GM21423 (cell line): ENCODE data around the gene IL26.
"Not testable (repeated sequence)": the region's sequence is repeated elsewhere in the genome, so short reads cannot be mapped to it uniquely, and the experiment has no call there.

Experiments used
- ATAC-seq: cut with Tn5 transposase; IDR thresholded peaks from one replicate; pipeline ENCODE4 v1.9.1; 2021; ENCODE audit warnings: mild to moderate bottlenecking, moderate library complexity; ENCODE audit not compliant: unreplicated experiment

IL26 gene

DNA sequence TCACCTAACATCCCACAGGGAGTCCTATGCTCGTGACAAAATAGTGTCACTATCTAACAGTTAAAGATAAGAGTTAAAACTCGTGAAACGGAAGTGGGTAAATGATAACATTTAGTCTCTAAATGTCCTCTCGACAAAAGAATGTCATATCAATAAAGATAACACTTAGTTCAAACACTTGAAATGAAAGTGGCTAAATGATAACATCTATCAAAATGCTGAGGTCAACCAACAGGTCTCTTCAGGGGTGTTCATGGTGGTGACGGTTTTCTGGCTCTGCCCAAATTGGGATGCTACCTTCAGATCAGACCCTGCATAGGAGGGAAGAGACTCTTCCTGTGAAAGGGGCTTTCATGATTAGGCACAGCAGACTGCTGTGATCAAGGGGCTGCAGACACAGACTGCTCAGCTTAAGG, 22.1 kb downstream of the IL26 start:
- ATAC-seq = no peak

DNA sequence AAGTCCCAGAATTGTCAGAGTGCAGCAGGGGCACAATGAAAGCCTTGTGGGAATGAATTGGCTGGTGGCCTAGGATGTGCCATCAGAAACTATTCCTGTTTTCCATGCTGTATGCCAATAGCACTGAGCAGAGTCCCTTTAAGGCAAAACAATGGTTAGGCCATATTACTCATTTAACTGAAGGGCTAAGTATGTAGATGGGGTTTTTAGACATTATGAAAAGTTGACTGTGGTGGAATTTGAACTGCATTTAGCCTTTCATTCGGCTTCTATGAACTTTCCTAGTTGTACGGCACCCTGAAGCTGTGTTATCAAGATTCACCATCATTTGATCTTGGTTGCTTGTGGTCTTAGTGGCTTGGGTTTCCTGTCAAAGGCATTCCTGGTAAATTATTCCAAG, 24.8 kb downstream of the IL26 start:
- no peak for ATAC-seq

DNA sequence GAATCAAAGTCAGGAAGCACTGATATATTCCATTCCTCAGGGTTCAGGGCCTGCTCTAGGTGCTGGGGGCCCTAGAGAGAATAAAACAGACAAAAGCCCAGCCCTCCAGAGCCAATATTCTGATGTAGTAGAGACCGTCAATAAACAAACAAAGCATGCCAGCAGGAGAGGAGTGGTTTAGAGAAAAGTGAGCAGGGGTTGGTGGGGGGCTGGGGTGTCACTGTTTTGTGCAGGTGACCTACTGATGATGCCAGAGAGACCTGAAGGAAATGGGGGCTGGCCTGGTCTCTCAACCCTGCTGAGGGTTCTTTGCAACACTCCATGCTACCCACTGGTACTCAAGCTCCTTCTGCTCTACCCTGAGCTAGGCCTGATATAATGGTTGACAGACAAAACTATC, 26.5 kb downstream of the IL26 start:
- ATAC-seq = no peak

DNA sequence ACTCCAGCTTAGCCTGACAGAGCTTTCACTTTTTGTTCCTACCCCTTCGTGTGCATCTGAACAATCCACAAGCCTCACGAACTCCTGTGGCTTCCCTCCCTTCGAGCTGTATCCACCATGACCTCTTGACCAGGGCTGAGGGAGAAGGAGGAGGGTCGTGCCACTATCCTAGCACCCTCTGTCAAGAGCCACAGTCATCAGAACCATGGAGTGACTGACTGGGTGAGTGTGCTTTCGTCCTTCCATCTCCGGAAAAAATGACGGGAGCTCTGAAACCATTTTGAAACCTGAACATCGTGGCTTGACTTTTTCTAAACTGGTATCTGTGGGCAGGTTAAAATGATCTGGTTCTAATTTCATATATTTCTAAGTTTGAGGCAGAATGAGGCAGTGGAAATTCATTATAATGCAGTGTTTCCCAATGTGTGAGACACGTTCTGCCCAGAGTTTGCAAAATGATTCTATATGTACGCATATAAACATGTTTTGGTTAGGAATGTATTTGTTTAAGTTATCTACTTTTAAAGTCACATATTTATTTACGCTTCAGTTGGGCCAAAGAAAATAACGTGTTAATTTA, 27.0 kb downstream of the IL26 start:
- ATAC-seq = no peak

DNA sequence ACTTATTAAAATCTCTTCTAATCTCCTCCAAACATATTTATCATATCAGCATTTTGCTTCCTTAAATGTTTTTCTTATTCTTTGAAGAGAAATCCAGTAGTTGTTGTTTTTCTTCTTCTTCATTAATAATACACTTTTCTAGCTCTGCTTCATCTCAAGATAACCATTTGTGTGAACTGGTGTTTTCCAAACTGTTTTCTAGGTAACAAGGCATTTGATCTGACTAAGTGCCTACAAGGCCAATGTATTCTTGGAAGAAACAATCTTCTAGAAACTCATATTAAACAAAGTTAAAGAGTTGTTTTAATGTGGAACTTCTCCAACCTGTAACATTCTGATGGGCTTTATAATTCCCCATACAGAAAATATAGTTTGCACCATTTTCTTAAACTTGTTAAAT, 35.3 kb downstream of the IL26 start:
- ATAC-seq = no peak

DNA sequence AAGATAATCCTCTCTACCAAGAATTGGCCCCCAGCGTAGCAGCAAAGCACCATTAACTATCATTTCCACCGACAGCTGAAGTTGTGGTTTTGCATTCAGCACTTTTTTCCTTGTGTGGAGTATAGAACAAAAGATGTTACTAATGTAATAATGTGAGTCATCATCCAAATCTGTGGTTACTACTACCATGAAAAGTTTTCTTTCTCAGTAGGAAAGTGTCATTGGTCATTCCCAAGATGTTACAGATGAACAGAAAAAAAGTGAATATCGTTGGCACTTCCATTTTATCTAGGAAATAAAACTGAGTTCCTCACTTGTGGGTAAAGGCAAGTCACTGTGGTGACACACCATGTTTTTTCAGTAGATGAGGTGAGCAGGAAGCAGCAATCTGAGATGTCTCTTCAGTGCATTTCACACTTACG, 35.8 kb downstream of the IL26 start:
- no peak for ATAC-seq

DNA sequence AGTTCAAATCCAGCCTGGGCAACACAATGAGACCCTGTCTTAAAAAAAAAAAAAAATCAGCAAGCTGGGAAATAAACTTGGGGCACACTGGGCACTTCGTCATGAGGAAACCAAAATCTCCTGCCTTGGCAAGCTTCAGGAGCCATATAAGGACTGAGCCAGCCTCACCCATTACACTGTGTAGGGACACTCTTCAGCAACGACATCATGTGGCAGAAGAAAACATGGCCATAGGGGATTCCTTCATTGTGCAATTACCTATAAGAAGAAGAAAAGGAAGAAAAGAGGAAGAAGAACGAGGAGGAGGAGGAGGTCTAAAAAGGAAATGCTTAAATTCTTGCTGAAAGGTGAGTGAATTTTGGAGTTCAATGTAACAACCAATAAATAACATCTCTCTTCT, 40.0 kb downstream of the IL26 start:
- no peak for ATAC-seq

DNA sequence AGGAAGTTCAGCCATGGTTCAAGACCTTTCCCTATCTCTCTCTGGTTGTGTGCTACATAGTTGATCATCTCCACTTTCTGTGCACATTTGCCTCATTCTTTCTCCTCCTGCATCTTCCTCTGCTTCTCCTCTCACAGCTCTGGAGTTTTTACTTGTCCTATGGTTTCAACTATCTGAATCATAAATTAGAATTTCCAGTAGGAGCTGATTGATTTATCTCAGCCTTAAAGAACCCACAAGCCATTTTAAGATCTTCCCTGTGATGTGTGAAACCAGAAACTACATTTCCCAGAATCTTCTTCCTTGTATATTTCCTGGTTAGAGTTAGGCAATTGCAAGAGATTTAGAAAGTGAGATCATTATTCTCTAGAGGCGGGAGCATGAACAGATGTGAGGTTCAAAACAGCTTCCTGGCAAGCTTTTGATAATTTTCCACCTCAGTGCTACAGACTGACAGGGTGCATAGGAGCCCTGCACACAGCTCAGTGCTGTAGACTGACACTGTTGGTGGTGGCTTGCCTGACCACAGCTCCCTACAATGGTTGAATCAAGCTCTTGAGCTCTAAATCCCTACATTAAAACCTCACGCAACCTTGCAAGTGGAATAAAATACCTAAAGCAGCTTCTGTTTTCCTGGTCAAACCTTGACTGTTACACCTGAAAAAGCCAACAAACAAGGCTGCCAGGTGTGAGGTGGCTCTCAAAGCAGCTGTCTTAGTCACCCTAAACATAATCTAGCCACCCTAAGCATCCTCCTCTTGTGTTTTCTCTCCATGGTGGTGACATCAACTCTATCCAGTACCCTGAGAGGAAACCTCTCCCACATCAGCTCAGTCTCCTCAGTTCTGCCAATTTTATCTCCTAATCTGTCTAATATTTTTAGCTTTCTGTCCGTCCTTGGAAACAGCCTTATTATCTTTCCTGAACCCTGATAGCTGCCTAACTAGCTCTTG, 44.5 kb downstream of the IL26 start:
- ATAC-seq = peak; percentile 80

DNA sequence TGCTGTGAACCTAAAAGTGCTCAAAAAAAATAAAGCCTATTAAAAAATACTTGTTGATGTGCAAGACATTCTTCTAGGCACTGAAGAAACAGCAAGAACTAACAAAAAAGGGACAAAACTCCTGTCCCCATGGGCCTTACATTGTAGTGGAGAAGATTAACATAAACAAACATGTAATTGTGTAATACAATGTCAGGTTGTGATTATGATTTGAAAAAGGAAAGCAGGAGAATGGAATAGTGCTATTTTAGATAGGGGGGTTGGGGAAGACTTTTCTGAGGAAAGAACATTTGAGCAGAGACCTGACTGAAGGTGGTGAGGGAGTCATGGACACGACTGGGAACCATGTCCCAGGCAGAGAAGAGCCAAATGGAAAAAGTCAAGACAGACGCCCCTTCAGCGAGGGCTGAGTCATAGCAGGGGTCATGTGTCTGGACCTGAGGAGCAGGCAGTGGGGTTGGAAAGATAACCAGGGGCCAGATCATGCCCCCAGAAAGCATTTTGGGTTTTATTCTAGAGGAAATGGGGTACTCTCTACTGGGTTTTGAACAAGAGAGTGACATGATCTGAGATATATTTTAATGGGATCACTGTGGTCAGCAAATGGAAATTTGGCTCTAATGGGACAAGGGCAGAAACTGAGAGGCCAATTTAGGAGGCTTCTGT, 46.7 kb downstream of the IL26 start:
- no peak for ATAC-seq

DNA sequence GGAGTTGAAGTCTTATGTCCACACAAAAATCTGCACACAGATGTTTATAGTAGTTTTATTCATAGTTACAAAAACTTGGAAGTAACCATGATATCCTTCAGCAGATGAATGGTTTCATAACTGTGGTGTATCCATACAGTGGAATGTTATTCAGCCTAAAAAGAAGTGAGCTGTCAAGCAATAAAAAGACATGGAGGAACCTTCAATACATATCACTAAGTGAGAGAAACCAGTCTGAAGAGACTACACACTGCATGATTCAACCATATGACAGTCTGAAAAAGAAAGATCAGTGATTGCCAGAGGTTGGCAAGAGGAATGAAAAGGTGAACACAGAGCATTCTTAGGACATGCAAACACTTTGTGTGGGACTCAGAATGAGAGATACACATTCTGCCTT, 47.4 kb downstream of the IL26 start:
- no peak for ATAC-seq

DNA sequence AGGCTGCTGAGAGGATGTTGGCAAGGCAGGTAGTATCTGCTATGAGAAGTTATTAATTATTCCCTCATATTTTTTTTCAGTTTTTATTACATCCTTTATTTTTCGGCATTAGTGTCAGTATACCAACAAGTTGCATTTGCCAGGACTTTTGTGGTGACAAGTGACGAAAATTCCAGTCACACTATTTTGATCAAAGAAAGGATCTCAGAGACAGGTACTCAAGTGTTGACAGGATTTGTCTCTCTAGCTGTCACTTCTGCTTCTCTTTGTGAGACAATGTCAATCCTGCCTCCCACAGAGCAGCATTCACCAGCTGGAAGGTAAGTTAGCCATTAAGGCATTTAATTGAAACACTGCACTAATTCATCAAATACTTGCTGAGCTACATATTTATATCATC, 48.0 kb downstream of the IL26 start:
- no peak for ATAC-seq

DNA sequence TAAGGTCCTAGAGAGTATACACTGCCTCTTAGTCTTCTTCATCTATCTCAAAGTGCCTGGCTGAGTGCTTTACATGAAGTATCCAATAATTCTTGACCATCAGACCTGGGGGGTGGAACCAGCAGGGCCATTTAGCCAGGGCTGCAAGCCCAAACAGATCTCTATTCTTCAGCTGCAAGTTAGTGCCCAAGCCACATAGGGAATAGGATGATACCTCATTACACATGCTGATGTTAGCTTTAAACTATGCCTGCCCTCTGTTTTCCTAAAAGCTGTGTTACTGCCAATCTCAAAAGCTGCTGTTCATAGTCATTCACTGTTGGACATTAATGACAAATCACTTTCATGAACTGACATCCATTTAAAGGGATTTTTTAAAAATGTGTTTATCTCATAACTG, 49.4 kb downstream of the IL26 start:
- ATAC-seq = no peak

DNA sequence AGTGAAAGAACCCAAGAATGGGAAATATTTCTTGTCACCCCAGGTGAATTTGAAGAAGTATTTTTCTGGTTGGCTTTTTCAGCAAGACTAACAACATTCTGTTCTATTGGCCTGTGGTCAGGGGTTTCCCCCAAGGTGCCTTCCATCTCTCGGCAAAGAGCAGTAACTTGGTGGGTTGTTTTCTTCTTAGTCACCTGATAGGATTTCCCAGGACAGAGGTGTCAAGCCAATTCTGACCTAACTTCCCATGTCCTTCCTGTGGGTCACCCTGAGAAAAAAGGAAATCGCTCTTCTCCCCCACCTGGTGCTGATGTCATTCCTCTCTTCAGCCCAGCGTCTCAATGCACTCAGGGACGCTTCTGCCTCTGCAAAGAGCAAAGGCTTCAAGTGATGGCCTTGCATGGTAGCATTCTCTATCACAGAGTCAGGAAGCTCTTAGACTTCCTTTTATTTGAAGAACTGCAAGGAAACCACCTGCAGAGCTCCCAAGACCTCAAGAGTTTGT, 50.0 kb downstream of the IL26 start:
- ATAC-seq = peak; percentile 90

DNA sequence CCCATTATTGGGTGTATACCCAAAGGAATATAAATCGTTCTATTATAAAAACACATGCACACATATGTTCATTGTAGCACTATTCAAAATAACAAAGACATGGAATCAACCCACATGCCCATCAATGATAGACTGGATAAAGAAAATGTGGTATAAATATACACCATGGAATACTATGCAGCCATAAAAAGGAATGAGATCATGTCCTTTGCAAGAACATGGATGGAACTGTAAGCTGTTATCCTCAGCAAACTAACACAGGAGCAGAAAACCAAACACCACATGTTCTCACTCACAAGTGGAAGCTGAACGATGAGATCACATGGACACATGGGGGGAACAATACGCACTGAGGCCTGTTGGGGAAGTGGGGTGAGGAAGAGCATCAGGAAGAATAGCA, 50.8 kb downstream of the IL26 start:
- ATAC-seq = not testable (repeated sequence)

DNA sequence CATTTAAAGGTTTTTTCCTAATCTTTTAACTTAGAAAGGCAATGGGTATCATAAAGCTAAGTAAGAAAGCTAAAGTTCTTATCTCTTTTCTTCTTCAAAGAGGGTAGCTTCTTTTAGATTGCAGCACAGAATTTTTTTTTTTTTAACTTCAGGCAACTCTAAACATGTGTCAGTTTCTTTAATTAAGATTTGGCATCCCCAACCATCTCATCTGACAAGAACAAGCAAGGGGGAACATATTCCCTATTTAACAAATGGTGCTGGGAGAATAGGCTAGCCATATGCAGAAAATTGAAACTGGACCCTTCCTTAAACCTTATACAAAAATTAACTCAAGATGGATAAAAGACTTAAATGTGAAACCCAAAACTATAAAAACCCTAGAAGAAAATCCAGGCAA, 51.8 kb downstream of the IL26 start:
- ATAC-seq = no peak

DNA sequence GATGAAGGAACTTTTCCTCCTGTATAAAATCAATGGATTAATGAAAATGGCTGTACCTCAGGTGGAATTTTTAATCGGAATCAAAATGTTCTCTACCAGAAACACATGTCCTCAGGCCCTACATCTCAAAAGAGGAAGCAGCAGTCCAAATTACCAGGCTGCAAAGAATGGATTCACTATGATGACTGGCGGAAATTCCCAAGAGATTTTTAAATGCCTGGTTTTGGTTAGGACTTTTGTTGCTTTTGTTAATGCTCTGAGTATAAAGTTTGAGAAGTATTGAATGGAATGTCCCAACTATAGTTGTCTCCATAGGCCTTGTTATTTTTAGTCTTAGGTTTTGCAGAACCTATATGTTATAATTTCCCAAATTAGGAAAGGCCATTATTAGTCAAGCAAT, 54.9 kb downstream of the IL26 start:
- no peak for ATAC-seq

DNA sequence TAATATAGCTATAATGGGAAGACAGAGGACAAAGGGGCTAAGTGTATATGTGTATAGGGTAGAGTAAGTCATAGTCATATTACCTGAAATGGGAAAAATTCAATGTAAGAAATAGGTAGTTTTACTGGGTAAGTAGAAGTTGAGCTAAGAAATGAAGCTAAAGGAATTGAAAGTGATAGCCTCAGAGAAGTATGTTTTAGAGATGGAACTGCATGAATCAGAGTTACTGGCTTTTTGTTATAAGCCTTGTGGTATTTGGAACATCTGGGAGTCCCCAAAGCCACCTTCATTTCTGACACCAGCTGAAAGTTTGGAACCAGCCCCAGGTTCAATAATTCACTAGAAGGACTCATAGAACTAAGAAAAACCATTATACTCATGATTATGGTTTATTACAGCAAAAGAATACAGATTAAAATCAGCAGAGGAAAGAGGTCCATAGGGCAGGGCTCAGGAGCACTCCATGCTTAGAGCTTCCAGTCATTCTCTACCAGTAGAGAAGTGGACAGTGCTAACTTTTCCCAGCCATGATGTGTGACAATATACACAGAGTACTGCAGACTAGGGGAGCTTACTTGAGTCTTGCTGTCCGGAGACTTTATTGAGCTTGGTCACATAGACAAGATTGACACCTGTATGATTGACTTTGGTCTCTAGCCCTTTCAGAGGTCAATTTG, 56.3 kb downstream of the IL26 start:
- ATAC-seq = no peak

DNA sequence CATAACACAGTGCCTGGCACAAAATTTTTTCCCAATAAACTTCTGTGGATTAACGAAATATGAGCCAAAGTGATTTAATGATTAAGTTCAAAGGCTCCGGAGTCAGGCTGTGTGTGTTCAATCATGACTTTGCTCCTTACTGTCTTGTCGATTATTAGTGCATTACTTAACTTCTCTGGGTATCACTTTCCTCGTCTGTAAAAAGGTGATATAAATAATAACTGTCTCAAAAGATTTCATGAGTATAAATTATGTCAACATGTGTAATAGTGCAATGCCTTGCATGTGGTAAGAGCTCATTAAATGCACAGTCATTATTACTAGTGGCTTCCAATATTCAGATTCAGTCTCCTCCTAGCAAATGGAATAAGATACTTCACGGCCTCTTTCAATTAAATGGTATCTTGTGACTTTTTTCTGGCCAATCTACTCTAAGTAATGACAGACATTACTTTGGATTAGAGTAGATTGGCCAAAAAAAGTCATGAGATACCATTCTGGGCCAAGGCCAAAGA, 59.2 kb downstream of the IL26 start:
- ATAC-seq = no peak

DNA sequence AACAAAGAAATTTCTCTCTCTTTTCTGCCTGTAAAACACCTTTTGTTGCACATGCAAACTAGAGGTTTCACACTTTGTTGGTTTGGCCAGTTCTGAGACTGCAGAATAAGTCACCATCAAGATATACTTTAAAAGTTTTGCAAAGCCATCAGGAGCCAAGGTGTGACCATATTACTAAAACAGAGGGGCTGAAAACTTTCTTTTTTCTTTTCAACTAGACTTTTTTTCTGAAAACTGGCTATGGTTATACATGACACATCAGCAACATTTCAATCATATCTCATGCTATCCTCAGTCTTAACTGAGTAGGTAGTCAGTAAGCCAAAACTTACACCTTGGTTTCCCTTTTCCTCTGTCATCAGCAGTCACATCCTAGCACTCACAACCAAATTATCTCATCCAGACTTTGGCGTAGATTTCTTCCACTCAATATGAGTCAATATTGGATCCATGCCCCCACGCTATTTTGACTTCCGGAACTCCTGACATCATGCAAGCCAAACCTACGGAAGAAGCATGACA, 62.0 kb downstream of the IL26 start:
- ATAC-seq = peak; percentile 56

DNA sequence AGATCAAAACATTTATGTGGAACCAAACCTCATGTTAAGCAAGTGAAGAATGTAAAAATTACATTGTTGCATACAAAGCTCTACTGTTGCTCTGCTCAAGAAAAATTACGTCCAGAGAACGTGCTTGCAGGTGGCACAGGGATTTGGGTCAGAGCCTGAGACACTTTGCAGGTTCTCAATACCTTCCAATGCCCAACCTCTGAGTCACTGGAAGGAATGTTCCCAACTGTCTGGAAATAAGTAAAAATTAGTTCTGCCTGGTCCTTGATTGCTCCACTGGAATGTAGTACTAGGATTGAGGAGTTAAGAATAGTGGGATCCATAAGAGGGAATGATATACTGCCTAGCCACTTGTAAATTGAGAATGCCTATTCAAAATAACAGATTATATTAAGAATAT, 63.2 kb downstream of the IL26 start:
- no peak for ATAC-seq
